MG63 (cell line): Measurements from ENCODE around the gene C1orf115. TPM values are rescaled to one million over a fixed set of nuclear protein-coding genes. Genes with fewer than 3 reads are reported as not detected.

Experiments
- DNase-seq: peaks from one replicate; pipeline ENCODE4 v3.0.0-alpha.2; 2020
- H3K27me3 ChIP-seq: fragments of 250-450 bp; sonication (Bioruptor Pico); 2 replicates; pipeline ENCODE4 v1.5.1; 2020; ENCODE audit warnings: mild to moderate bottlenecking, moderate library complexity
- H3K36me3 ChIP-seq: fragments of 250-450 bp; sonication (Bioruptor Pico); 2 replicates; pipeline ENCODE4 v1.5.1; 2020; ENCODE audit warnings: mild to moderate bottlenecking, moderate library complexity
- H3K4me3 ChIP-seq: fragments of 250-450 bp; sonication (Bioruptor Pico); 2 replicates; pipeline ENCODE4 v1.5.1; 2020; ENCODE audit warnings: mild to moderate bottlenecking, moderate library complexity
- H3K9me3 ChIP-seq: fragments of 250-450 bp; sonication (Bioruptor Pico); 2 replicates; pipeline ENCODE4 v1.5.1; 2020; ENCODE audit warnings: mild to moderate bottlenecking, moderate library complexity
- total RNA-seq: library from RNA; depleted of rRNA; stranded (reverse); fragments of >200 nt; shearing (Covaris generic); gene quantifications from 2 replicates; pipeline ENCODE4 v1.2.3, GENCODE V29; 2014; ENCODE audit warnings: low replicate concordance

C1orf115 gene
- total RNA-seq, 1 experiment from 2014 or later = 0.03 TPM

DNA sequence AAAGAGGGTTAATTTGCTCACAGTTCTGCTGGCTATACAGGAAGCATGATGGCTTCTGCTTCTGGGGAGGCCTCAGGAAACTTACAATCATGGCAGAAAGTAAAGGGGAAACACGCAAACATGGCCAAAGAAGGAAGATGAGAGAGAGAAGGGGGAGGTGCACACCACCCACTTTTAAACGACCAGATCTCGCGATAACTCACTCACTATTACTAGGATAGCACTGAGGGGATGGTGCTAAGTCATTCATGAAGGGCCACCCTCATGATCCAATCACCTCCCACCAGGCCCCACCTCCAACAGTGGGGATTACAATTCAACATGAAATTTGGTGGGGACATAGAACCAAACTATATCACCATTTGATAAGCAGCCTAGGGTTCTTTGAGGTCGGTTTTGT, 2.4 kb upstream of the C1orf115 start:
- no peak for DNase-seq
- Histone ChIP-seq H3K27me3 (peaks cover 20% of the 10 kb centered on the region), H3K4me3 (no peak overlapping the region), H3K9me3 (no peaks in the 10 kb centered on the region; the same call in 1 of the 2 replicates), H3K36me3 (no peaks in the 10 kb centered on the region)

GRCh38 chr1:220689666-220690065, 497 bp upstream of the C1orf115 start:
- H3K9me3 ChIP-seq = no peaks in the 10 kb centered on the region; the same call in 1 of the 2 replicates
- peak overlapping the region; percentile 49; the same call in 1 of the 2 replicates for H3K4me3 ChIP-seq
- H3K36me3 ChIP-seq = no peaks in the 10 kb centered on the region
- peaks cover 29% of the 10 kb centered on the region for H3K27me3 ChIP-seq
- DNase-seq = no peak

- Histone ChIP-seq H3K36me3 (no peaks in the 10 kb centered on the region), H3K4me3 (no peak overlapping the region), H3K27me3 (peaks cover 29% of the 10 kb centered on the region), H3K9me3 (no peaks in the 10 kb centered on the region; the same call in 1 of the 2 replicates)
- DNase-seq = no peak
Measured at GRCh38 chr1:220691053-220691684, 1.0 kb downstream of the C1orf115 start.

DNA sequence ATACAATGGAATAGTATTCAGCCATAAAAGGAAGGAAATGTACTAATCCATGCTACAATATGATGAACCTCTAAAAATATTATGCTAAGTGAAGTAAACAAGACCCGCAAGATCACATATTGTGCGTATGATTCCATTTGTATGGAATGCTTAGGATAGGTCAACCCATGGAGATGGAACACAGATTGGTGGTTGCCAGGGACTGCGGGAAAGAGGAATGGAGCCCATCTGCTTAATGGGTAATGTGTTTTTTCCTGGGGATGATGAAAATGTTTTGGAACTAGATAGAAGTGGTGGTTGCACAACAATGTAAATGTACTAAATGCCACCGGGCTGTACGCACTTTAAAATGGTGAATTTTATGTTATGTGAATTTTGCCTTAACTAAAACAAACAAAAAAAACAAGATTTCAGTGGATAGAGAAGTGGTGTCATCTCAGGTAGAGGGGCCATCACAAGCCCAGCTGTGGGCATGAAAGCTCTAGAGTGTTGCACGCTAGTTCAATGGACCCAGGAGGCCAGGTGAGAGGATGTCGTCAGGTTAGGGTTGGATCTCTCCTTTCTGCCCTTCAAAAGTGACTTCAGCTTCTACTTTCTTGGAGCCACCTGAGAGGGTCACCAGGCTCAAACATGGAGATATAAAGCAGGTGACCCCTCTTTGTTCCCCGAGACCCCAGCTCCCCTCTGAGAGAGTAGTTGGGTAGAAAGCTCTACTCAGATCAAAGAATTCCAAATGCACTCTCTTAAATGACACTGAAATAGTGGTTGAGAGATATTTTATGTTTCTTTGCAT, 2.5 kb downstream of the C1orf115 start:
- DNase-seq = no peak
- Histone ChIP-seq H3K9me3 (no peaks in the 10 kb centered on the region; the same call in 1 of the 2 replicates), H3K36me3 (no peaks in the 10 kb centered on the region), H3K27me3 (peaks cover 29% of the 10 kb centered on the region), H3K4me3 (no peak overlapping the region)

DNA sequence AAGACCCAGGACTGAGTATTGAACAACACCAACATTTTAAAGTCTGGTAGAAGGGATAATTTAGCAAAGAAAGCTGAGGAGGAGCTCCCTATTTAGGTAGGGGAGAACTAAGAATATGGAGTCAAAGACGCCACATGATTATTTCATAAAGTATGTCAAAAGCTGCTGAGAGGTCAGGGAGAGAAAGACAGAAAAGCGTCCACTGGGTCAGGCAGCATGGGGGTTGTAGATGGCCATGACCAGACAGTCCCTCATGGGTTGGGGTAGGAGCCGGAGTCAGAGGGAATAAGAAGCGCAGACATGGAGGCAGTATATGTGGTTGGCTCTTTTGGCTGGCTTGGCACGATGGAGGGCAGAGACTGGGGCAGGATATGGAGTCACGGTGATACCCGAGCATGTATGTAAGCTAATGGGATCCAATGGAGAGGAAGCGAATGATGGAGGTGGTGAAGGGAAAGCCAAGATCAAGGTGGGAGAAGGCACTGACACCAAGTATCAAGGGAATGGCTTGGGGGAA, 4.8 kb downstream of the C1orf115 start:
- peaks cover 29% of the 10 kb centered on the region for H3K27me3 ChIP-seq
- DNase-seq = no peak
- H3K36me3 ChIP-seq = no peaks in the 10 kb centered on the region
- no peak overlapping the region for H3K4me3 ChIP-seq
- no peaks in the 10 kb centered on the region; the same call in 1 of the 2 replicates for H3K9me3 ChIP-seq

GRCh38 chr1:220695426-220695825, 5.3 kb downstream of the C1orf115 start:
- DNase-seq = no peak
- H3K36me3 ChIP-seq = no peaks in the 10 kb centered on the region
- no peaks in the 10 kb centered on the region; the same call in 1 of the 2 replicates for H3K9me3 ChIP-seq
- H3K4me3 ChIP-seq = no peak overlapping the region
- H3K27me3 ChIP-seq = peaks cover 27% of the 10 kb centered on the region

DNA sequence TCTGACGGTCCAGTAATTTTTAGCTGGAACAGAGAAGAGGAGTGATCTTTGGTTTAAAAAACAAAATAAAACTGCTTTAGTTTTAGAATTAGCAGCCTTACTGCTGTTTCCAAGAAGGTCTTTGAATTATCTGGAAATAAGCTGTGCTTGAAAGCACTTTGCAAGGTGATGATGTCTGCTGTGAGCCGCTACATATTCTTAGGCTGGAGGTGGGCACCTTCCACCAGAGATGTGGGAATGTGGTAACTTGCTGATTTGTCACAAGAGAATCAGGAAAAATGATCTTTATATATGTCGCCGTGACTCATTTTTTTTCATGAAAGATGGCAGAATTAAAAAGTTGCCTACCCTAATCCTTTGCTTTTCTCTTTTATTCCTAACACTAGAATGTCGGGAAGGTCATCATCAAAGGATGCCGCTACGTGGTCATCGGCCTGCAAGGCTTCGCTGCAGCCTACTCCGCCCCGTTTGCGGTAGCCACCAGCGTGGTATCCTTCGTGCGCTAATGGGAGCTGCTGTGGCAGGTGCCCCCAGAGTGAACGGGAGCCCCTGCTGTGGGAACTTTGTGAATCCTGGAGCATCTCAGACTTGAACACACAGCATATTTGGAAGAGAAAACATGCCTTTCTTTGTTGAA, 6.2 kb downstream of the C1orf115 start:
- Histone ChIP-seq H3K9me3 (no peaks in the 10 kb centered on the region; the same call in 1 of the 2 replicates), H3K4me3 (no peak overlapping the region), H3K27me3 (peaks cover 21% of the 10 kb centered on the region), H3K36me3 (no peaks in the 10 kb centered on the region)
- no peak for DNase-seq

GRCh38 chr1:220696863-220697231, 6.7 kb downstream of the C1orf115 start:
- Histone ChIP-seq H3K27me3 (peaks cover 16% of the 10 kb centered on the region), H3K9me3 (no peaks in the 10 kb centered on the region; the same call in 1 of the 2 replicates), H3K4me3 (no peak overlapping the region), H3K36me3 (no peaks in the 10 kb centered on the region)
- no peak for DNase-seq

DNA sequence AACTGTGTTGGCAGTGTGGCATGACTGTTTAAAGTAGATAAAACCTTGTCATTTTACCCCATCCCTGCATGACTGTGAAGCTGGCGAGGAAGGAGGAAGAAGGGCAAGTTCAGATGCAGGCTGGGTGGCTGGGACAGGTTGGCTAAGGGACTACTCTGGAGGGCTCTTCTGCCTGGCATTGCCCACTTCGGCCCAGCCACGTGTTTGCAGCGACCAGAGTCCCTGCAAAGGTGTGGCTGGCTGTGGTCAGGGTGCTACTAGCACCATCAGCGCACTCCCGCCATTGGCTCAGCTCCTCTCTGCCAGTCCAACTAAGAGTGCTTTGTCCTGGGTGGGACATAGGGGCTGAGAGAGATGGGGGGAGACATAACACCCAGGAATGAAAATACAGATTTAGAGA, 7.2 kb downstream of the C1orf115 start:
- Histone ChIP-seq H3K27me3 (peaks cover 14% of the 10 kb centered on the region), H3K36me3 (no peaks in the 10 kb centered on the region), H3K9me3 (no peaks in the 10 kb centered on the region; the same call in 1 of the 2 replicates), H3K4me3 (no peak overlapping the region)
- no peak for DNase-seq

DNA sequence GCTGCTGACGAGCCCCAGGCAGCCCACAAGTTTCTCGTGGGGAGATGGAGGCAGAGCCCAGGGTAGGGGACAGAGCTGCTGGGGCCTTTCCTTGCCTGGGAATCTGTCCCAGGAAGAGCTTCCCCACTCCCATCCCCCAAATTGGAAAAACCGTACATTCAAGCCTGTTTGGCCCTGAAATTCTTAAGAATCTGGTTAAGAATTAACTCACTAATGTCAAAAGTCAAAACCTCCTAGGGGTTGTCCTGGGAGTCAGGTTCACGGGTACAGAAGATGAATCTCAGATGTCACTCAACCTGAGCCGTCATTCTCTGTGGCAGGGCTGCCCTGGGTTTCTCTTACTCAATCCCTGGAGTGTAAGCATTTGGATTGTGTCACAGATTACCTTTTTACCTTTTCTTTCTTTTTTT, 8.4 kb downstream of the C1orf115 start:
- Histone ChIP-seq H3K27me3 (peaks cover under 1% of the 10 kb centered on the region; the same call in 1 of the 2 replicates), H3K4me3 (no peak overlapping the region), H3K36me3 (no peaks in the 10 kb centered on the region), H3K9me3 (no peaks in the 10 kb centered on the region)
- DNase-seq = no peak

GRCh38 chr1:220699044-220699443, 8.9 kb downstream of the C1orf115 start:
- no peak for DNase-seq
- Histone ChIP-seq H3K9me3 (no peaks in the 10 kb centered on the region), H3K4me3 (no peak overlapping the region), H3K36me3 (no peaks in the 10 kb centered on the region), H3K27me3 (no peaks in the 10 kb centered on the region; the same call in 1 of the 2 replicates)

DNA sequence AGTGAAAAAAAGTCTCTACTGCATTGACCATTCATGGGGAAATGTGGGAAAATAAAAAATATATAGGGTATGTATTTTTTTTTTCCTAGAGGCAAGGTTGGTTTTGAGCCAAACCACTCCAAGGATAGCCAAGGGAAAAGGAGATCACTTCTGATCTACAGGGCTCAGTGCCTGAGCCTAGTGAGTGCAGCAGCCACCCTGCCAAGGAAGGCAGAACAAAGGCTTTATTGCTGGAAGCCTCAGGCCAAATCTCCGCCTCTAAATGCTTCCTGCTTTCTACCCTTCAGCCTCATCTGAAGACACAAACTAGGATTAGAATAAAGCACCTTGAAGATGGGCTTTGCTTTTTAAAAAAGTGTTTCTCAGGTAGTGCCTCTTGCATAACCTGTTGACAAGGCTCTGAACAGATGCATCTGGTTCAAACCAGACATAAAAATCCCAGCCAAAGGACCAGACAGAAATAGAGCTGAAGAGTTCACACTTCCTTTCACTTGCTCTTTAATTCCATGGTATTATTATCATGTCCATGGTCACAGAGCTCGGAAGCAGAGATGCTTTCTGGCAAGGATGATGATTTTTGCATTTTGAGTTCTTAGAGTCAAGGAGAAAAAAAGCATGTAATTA, 10.5 kb downstream of the C1orf115 start:
- no peaks in the 10 kb centered on the region; the same call in 1 of the 2 replicates for H3K27me3 ChIP-seq
- H3K9me3 ChIP-seq = no peaks in the 10 kb centered on the region
- H3K4me3 ChIP-seq = no peak overlapping the region
- no peaks in the 10 kb centered on the region for H3K36me3 ChIP-seq
- DNase-seq = peak; percentile 20

DNA sequence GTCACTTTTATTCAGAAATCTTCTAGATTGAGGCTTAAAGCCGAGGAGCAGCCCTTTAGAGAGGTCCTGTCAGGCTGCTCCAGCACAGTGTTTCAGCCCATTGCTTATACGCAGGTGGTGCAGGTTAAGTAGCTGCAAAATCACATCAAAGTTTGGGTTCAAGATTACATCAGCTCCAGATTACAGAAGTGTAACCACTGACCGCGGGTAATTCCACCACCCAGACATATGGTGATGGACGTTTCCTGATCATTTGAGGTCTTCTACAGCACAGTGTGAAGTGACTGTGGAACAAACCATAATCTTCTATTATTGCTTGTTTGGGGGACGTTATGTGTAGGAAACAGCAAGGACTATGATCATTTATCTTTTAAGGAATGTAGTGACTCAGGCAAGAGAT, 11.8 kb downstream of the C1orf115 start:
- Histone ChIP-seq H3K4me3 (no peak overlapping the region), H3K9me3 (no peaks in the 10 kb centered on the region), H3K36me3 (no peaks in the 10 kb centered on the region), H3K27me3 (no peaks in the 10 kb centered on the region)
- DNase-seq = no peak

DNA sequence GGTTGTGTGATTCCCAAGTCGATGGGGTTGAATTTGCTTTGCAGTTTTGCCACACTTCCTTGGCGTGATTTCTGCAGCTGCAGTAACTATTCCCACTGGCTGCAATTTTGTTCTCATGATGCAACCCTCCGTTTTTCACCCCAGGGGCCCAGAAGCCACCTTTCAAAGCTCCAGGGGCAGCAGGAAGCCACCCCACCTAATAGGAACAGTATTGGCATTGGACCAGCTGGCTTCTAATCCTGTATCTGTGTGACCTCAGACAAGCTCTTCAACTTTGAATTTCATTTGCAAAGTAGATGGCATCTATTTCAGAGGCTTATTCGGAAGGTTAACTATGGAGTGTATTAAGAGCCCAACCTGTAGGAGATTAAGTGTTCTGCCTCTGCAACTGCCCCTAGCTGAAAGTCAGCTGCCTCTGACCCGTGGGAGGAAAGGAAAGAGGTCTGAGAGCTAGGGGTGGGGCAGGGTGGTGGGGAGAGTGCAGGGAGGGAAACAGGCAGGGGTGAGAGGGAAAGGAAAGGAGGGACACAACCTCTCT, 12.6 kb downstream of the C1orf115 start:
- Histone ChIP-seq H3K4me3 (no peak overlapping the region), H3K9me3 (no peaks in the 10 kb centered on the region), H3K27me3 (no peaks in the 10 kb centered on the region), H3K36me3 (no peaks in the 10 kb centered on the region)
- no peak for DNase-seq

- Histone ChIP-seq H3K4me3 (no peak overlapping the region), H3K36me3 (no peaks in the 10 kb centered on the region), H3K27me3 (no peaks in the 10 kb centered on the region), H3K9me3 (no peaks in the 10 kb centered on the region)
- no peak for DNase-seq
Measured at GRCh38 chr1:220703305-220703704, 13.1 kb downstream of the C1orf115 start.

DNA sequence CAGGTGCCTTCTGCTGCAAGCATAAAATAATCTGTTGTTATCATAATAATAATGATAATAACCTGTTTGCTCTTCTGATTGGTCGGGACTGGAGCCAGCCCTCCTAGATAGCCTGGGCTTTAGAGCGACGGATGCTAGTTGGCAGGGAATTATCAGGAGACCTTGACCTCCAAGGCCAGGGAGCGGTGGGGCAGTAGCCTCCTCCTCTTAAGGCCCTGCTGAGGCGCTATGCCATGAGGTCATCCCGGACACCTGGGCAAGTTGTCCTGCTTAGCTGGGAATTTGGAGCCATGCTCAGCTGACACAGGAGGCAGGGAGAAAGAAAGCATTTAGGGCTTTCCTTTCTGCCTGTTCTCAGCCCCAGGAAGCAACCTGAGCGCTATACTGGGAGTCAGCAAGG, 15.6 kb downstream of the C1orf115 start:
- no peaks in the 10 kb centered on the region for H3K9me3 ChIP-seq
- H3K36me3 ChIP-seq = no peaks in the 10 kb centered on the region
- no peaks in the 10 kb centered on the region for H3K27me3 ChIP-seq
- H3K4me3 ChIP-seq = no peak overlapping the region
- DNase-seq = no peak
